ENCODE data around the gene ERP27. TPM values are rescaled to one million over a fixed set of nuclear protein-coding genes. Genes with fewer than 3 reads are reported as not detected.

The ERP27 gene
- total and polyA plus RNA-seq, 2 donors (not counting 3 experiments of a cell fraction or from before 2014, with no cell fraction given) = 0.70 to 0.88 TPM

DNA sequence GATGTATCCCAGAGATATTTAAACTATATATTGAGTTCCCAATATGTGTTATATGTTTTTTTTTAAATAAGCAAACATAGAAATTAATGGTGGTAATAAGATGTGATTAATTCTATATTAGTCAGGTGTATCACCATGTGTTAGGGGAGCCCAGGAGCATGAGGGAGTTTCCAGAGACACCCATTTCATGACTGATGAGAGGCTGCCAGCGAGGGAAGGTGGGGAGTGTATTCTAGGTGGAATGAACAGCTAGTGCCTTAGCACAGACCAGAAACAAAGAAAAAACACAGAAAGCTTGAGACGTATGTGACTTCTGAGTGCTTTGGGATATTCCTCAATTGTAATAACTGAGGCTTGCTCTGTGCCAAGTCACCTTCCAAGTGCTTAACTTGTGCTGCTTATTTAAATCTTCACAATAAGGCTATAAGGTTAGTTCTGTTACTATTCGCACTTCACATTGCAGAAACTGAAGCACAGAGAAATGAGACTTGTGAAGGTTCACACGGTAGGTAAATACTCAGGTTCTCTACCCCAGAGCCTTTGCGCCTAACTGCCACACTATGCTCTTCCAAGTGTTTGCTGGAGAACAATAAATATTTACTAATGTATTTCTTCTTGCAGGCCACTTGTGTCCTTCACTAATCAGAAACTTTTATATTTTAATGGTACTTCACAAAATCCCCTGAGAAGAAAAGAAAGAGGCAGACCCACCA lies 34.8 kb downstream of the ERP27 start:
- no peaks in the 10 kb centered on the region for H3K9me3 ChIP-seq (replicated peaks; ENCODE audit: control insufficient read depth, insufficient read depth, low read length)
- H4K20me1 ChIP-seq (replicated peaks; ENCODE audit: control insufficient read depth, extremely low read depth, insufficient read depth, low read length) = no peaks in the 10 kb centered on the region
- ChIA-PET CTCF (interaction anchor here (1.0 to 1.6 kb wide), 5 partner anchors 10 to 69 kb away, joined by 3 to 6 read pairs (median 4); no protein-coding TSS in a partner anchor), POLR2A (no interaction called here)
- intact Hi-C loops (cut with micrococcal nuclease) = no loop called here
- peaks cover 22% of the 10 kb centered on the region for H3K4me1 ChIP-seq (ENCODE audit: control insufficient read depth, extremely low read depth, insufficient read depth, low read length)
- H3K9me1 ChIP-seq (replicated peaks; ENCODE audit: control insufficient read depth, extremely low read depth, insufficient read depth, low read length) = no peaks in the 10 kb centered on the region
- DNase-seq (ENCODE audit: low read depth, low spot score) = peak; percentile 12
- TF ChIP-seq MAX (IDR thresholded peaks at IDR 0.05; ENCODE audit: insufficient read depth, insufficient read length) (no peak), MYC (IDR thresholded peaks at IDR 0.05; ENCODE audit: low read depth, low read length) (no peak), POLR2AphosphoS5 (IDR thresholded peaks at IDR 0.05; ENCODE audit: insufficient read depth, low read depth, low read length) (no peak), CTCF (IDR thresholded peaks at IDR 0.05; ENCODE audit: extremely low read depth in 1 of 2, insufficient read depth in 1 of 2, low read depth in 1 of 2, low read length in 2 of 2) (no peak), EZH2 (IDR thresholded peaks at IDR 0.05; ENCODE audit: borderline replicate concordance, low read depth, low read length, severe bottlenecking) (no peak), JUN (IDR thresholded peaks at IDR 0.05; ENCODE audit: borderline replicate concordance, insufficient read depth, insufficient read length, low read depth) (no peak), FOS (IDR thresholded peaks at IDR 0.05; ENCODE audit: borderline replicate concordance, insufficient read depth, low read length) (no peak), GATA2 (IDR thresholded peaks at IDR 0.05; ENCODE audit: insufficient read depth, insufficient read length, low read depth, low read length) (no peak), POLR2A (IDR thresholded peaks at IDR 0.05; ENCODE audit: low read depth, low read length) (no peak)
- FAIRE-seq = no peak
- no peak overlapping the region for H3K9ac ChIP-seq (replicated peaks; ENCODE audit: extremely low read depth, insufficient read depth, low read length)
- H2AFZ ChIP-seq (ENCODE audit: low read depth, low read length) = no peak overlapping the region
- no peak overlapping the region for H3K4me2 ChIP-seq (ENCODE audit: insufficient read depth, low read length)
- H3K27me3 ChIP-seq (ENCODE audit: control insufficient read depth in 2 of 2, insufficient read depth in 2 of 2, low read length in 2 of 2) = no peaks in the 10 kb centered on the region
- no peak overlapping the region for H3K27ac ChIP-seq (ENCODE audit: insufficient read depth, low read depth, low read length)
- no peaks in the 10 kb centered on the region for H3K36me3 ChIP-seq (ENCODE audit: control insufficient read depth in 2 of 2, extremely low read depth in 1 of 2, insufficient read depth in 2 of 2, low read length in 2 of 2)
- no peaks in the 10 kb centered on the region for H3K79me2 ChIP-seq (ENCODE audit: control insufficient read depth, insufficient read depth, low read length)
- dilution Hi-C loops (cut with MboI; ENCODE audit: extremely low pct_ligation_motif_present, low sequenced_read_pairs) = no loop called here
- no TSS peak for BruUV-seq (replicated peaks)
- no peak overlapping the region for H3K4me3 ChIP-seq (replicated peaks in 1 of 3; ENCODE audit: insufficient read depth in 1 of 3, low read depth in 1 of 3, low read length in 3 of 3)
